GM23248 (cell line): ENCODE measurements around the gene TWIST1. TPM values are rescaled to one million over a fixed set of nuclear protein-coding genes. Genes with fewer than 3 reads are reported as not detected.

Source experiments
- DNase-seq: peaks from one replicate; pipeline ENCODE4 v3.0.0-alpha.2; 2015
- H2AFZ ChIP-seq: fragments of 200-600 bp; sonication (generic); 2 replicates; pipeline ENCODE4 v1.6.1; 2016; ENCODE audit warnings: antibody characterized with exemption
- H3F3A ChIP-seq: fragments of 200-600 bp; sonication (generic); 2 replicates; pipeline ENCODE4 v1.6.1; 2016; ENCODE audit warnings: mild to moderate bottlenecking, antibody characterized with exemption, mixed run types; ENCODE audit not compliant: insufficient read depth
- H3K27ac ChIP-seq: fragments of 200-600 bp; sonication (generic); 2 replicates; pipeline ENCODE4 v1.5.1; 2016; ENCODE audit warnings: mild to moderate bottlenecking
- H3K27me3 ChIP-seq: fragments of 200-600 bp; sonication (generic); replicated peaks from 2 replicates; pipeline ENCODE4 v1.6.1; 2016; ENCODE audit warnings: mild to moderate bottlenecking; ENCODE audit not compliant: insufficient read depth
- H3K36me3 ChIP-seq: fragments of 200-600 bp; sonication (generic); 2 replicates; pipeline ENCODE4 v1.6.1; 2016; ENCODE audit warnings: low read depth, mild to moderate bottlenecking
- H3K4me1 ChIP-seq: fragments of 200-600 bp; sonication (generic); 2 replicates; pipeline ENCODE4 v1.6.1; 2016; ENCODE audit warnings: mild to moderate bottlenecking; ENCODE audit not compliant: insufficient read depth
- H3K4me2 ChIP-seq: fragments of 200-600 bp; sonication (generic); one replicate; pipeline ENCODE4 v1.6.1; 2016; ENCODE audit warnings: mild to moderate bottlenecking; ENCODE audit not compliant: unreplicated experiment
- H3K4me3 ChIP-seq: fragments of 200-600 bp; sonication (generic); 2 replicates; pipeline ENCODE4 v1.5.1; 2016; ENCODE audit warnings: mild to moderate bottlenecking
- H3K79me2 ChIP-seq: fragments of 200-600 bp; sonication (generic); 2 replicates; pipeline ENCODE4 v1.6.1; 2016; ENCODE audit warnings: mild to moderate bottlenecking; ENCODE audit not compliant: insufficient read depth
- H3K9ac ChIP-seq: fragments of 200-600 bp; sonication (generic); 2 replicates; pipeline ENCODE4 v1.6.1; 2016; ENCODE audit warnings: mild to moderate bottlenecking
- H3K9me2 ChIP-seq: fragments of 200-600 bp; sonication (generic); 2 replicates; pipeline ENCODE4 v1.6.1; 2016; ENCODE audit warnings: mixed run types, mild to moderate bottlenecking, moderate library complexity; ENCODE audit not compliant: insufficient read depth
- H3K9me3 ChIP-seq: fragments of 200-600 bp; sonication (generic); one replicate; pipeline ENCODE4 v1.6.1; 2017; ENCODE audit warnings: low read depth
- H4K20me1 ChIP-seq: fragments of 200-600 bp; sonication (generic); 2 replicates; pipeline ENCODE4 v1.6.0; 2016; ENCODE audit not compliant: insufficient read depth
- EZH2 ChIP-seq: fragments of 200-600 bp; sonication (generic); IDR thresholded peaks from 2 replicates; pipeline ENCODE4 v1.6.1; 2018; ENCODE audit warnings: antibody characterized with exemption, mild to moderate bottlenecking; ENCODE audit not compliant: insufficient read depth, poor library complexity, severe bottlenecking
- EZH2phosphoT487 ChIP-seq: fragments of 200-600 bp; sonication (generic); IDR thresholded peaks from 2 replicates; pipeline ENCODE4 v1.6.1; 2018; ENCODE audit warnings: antibody characterized with exemption, moderate library complexity, mild to moderate bottlenecking, low read depth; ENCODE audit not compliant: insufficient read depth
- WGBS, 2 experiments: methylation state at CpG; one replicate each; pipeline ENCODE4 v1.1.6; 2015 to 2017; ENCODE audit warnings: low lambda C conversion rate in 2 of 2, low coverage in 1 of 2; ENCODE audit errors: missing lambda C conversion rate in 2 of 2; 5-methylcytosine and 5-hydroxymethylcytosine counted together
- in situ Hi-C: fragments of 300-500 bp; cut with MboI; formaldehyde crosslinking; loops from 2 replicates; pipeline ENCODE4 v1.15.0; 2020
- polyA plus RNA-seq: library from polyadenylated mRNA; unstranded; fragments of >200 nt; fragmentation: Nextera tagmentation; extraction: Ambion mirVana; gene quantifications from 2 replicates; pipeline ENCODE4 v1.2.1, GENCODE V29; 2016
- total RNA-seq: library from RNA; depleted of rRNA; stranded (reverse); fragments of >200 nt; shearing (Covaris generic); gene quantifications from 2 replicates; pipeline ENCODE4 v1.2.3, GENCODE V29; 2014

Gene TWIST1
- total and polyA plus RNA-seq, 2 experiments from 2014 or later, result 17.2 to 47.8 TPM

GRCh38 chr7:19119372-19119771 lies 1.9 kb upstream of the TWIST1 start:
- Histone ChIP-seq H3K36me3 (peaks cover 14% of the 10 kb centered on the region), H3K9ac (peak overlapping the region; percentile 95), H4K20me1 (no peaks in the 10 kb centered on the region), H3K4me3 (peak overlapping the region; percentile 88), H3K4me1 (peaks cover 37% of the 10 kb centered on the region), H3K79me2 (peaks cover 59% of the 10 kb centered on the region), H3K9me2 (no peaks in the 10 kb centered on the region), H3K9me3 (no peaks in the 10 kb centered on the region), H3K4me2 (peak overlapping the region; percentile 88), H2AFZ (peak overlapping the region; percentile 76), H3K27me3 (no peaks in the 10 kb centered on the region), H3K27ac (peak overlapping the region; percentile 97), H3F3A (peaks cover 14% of the 10 kb centered on the region)
- WGBS, 2 experiments, result 2 to 3% methylated on average over 8 of the region's 8 CpGs
- in situ Hi-C loops, result loop anchor here (10.0 to 25.0 kb wide), 4 partner anchors 425 to 757 kb away; no protein-coding TSS in a partner anchor
- no peak for TF ChIP-seq EZH2
- TF ChIP-seq EZH2phosphoT487, result no peak
- peak; percentile 53 for DNase-seq

DNA sequence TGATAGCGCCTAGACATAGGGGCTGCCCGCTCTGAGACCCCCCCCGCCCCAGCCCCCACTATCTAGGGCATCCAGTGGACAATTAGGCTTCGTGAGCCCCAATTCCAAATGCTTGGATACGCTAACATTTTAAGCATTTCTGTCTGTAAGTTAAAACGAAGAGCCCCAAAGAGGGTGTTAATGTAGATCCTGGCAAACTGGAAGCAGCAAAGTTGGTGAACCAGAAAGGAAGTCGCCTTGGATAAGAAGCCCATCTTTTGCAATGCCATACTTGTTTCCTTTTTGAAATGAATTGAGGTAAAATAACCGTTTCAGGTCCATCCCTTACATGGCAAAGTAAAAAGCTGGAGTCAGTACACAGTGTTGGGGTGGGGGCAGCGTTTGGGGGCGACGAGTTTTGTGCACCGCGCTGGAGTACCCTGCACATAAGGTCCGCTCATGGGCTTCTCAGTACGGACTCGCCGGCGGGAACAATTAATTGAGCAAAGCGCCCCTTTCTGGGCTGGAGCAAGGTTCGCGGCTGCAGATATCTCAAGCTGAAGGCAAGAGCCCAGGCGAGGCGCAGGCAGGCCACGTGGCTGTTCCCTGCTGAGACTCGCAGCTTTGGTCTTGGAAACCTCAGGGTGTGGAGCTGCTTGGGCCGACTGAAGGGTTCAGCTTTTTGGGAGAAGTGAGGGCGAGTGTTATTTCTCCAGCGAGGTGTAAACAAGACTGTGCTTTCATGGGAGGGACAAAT lies 1.4 kb upstream of the TWIST1 start:
- DNase-seq, result peak; percentile 84
- H3K4me2 ChIP-seq, result peak overlapping the region; percentile 88
- no peaks in the 10 kb centered on the region for H3K9me2 ChIP-seq

GRCh38 chr7:19117870-19118608 lies 603 bp upstream of the TWIST1 start:
- peaks cover 27% of the 10 kb centered on the region for H3F3A ChIP-seq
- H3K9me2 ChIP-seq, result no peaks in the 10 kb centered on the region
- peaks cover 47% of the 10 kb centered on the region for H3K4me1 ChIP-seq
- H3K36me3 ChIP-seq, result peaks cover 14% of the 10 kb centered on the region
- in situ Hi-C loops, result loop anchor here (10.0 to 25.0 kb wide), 4 partner anchors 423 to 756 kb away; no protein-coding TSS in a partner anchor
- no peaks in the 10 kb centered on the region for H4K20me1 ChIP-seq
- H3K79me2 ChIP-seq, result peaks cover 72% of the 10 kb centered on the region
- no peak for TF ChIP-seq EZH2phosphoT487
- no peak for TF ChIP-seq EZH2
- no peaks in the 10 kb centered on the region for H3K27me3 ChIP-seq
- peak; percentile 85 for DNase-seq
- peak overlapping the region; percentile 95 for H3K9ac ChIP-seq
- peak overlapping the region; percentile 76 for H2AFZ ChIP-seq
- H3K4me3 ChIP-seq, result peak overlapping the region; percentile 88
- no peaks in the 10 kb centered on the region for H3K9me3 ChIP-seq
- peak overlapping the region; percentile 88 for H3K4me2 ChIP-seq
- 0 to 1% methylated on average over 33 to 51 of the region's 51 CpGs for WGBS, 2 experiments
- peak overlapping the region; percentile 97 for H3K27ac ChIP-seq

More for the DNA sequence above, 1.4 kb upstream of the TWIST1 start:
- Histone ChIP-seq H4K20me1 (no peaks in the 10 kb centered on the region), H3K79me2 (peaks cover 65% of the 10 kb centered on the region), H3K9me3 (no peaks in the 10 kb centered on the region), H2AFZ (peak overlapping the region; percentile 76), H3K9ac (peak overlapping the region; percentile 95), H3K36me3 (peaks cover 14% of the 10 kb centered on the region), H3K4me1 (peaks cover 40% of the 10 kb centered on the region), H3K27ac (peak overlapping the region; percentile 97), H3F3A (peaks cover 19% of the 10 kb centered on the region), H3K4me3 (peak overlapping the region; percentile 88), H3K27me3 (no peaks in the 10 kb centered on the region)
- in situ Hi-C loops, result loop anchor here (10.0 to 25.0 kb wide), 4 partner anchors 424 to 757 kb away; no protein-coding TSS in a partner anchor
- 1 to 2% methylated on average over 27 to 28 of the region's 28 CpGs for WGBS, 2 experiments
- TF ChIP-seq EZH2 (no peak), EZH2phosphoT487 (no peak)
